GM12878 (cell line): ENCODE data around the gene PTCH2. TPM values are rescaled to one million over a fixed set of nuclear protein-coding genes. Genes with fewer than 3 reads are reported as not detected.

Experiments used
- CHD2 ChIP-seq: IDR thresholded peaks from 2 replicates; pipeline ENCODE4 v1.6.1; 2011; ENCODE audit warnings: low read depth, low read length, improper control_type of control experiment, borderline replicate concordance
- ETV6 ChIP-seq, 2 experiments: fragments of 450-650 bp in 1 of 2; IDR thresholded peaks in 1 of 2; conservative IDR thresholded peaks in 1 of 2; 2 replicates each; pipeline ENCODE4 v1.6.1; 2014; ENCODE audit warnings: antibody characterized with exemption in 1 of 2, borderline replicate concordance in 1 of 2, low read depth in 1 of 2, mild to moderate bottlenecking in 1 of 2, moderate library complexity in 1 of 2
- FOXK2 ChIP-seq: fragments of 450-650 bp; IDR thresholded peaks from 2 replicates; pipeline ENCODE4 v1.6.1; 2017; ENCODE audit warnings: mild to moderate bottlenecking, moderate library complexity
- IKZF2 ChIP-seq, 2 experiments: fragments of 450-650 bp; IDR thresholded peaks; 2 replicates each; pipeline ENCODE4 v1.6.1; 2017; ENCODE audit warnings: mild to moderate bottlenecking in 2 of 2, moderate library complexity in 2 of 2
- MTA3 ChIP-seq: IDR thresholded peaks from 2 replicates; pipeline ENCODE4 v1.6.1; 2012; ENCODE audit warnings: low read length, inconsistent platforms, borderline replicate concordance
- POLR2AphosphoS2 ChIP-seq: IDR thresholded peaks from 2 replicates; pipeline ENCODE4 v1.6.1; 2011; ENCODE audit warnings: low read depth, mild to moderate bottlenecking, low read length, improper control_type of control experiment, moderate library complexity
- RUNX3 ChIP-seq: IDR thresholded peaks from 2 replicates; pipeline ENCODE4 v1.6.1; 2012; ENCODE audit warnings: low read length, inconsistent platforms
- SMAD1 ChIP-seq: fragments of 450-650 bp; IDR thresholded peaks from 2 replicates; pipeline ENCODE4 v1.6.1; 2018; ENCODE audit warnings: mild to moderate bottlenecking, low read depth; ENCODE audit not compliant: partially characterized antibody
- SMAD5 ChIP-seq: IDR thresholded peaks from 2 replicates; pipeline ENCODE4 v1.6.1; 2016; ENCODE audit warnings: antibody characterized with exemption, low read depth
- TARDBP ChIP-seq: IDR thresholded peaks from 2 replicates; pipeline ENCODE4 v1.6.1; 2016; ENCODE audit warnings: borderline replicate concordance
- TCF12 ChIP-seq: IDR thresholded peaks from 2 replicates; pipeline ENCODE4 v1.6.1; 2011; ENCODE audit warnings: low read depth, mild to moderate bottlenecking, low read length
- TCF7 ChIP-seq: IDR thresholded peaks from 2 replicates; pipeline ENCODE4 v1.6.1; 2014; ENCODE audit warnings: antibody characterized with exemption, borderline replicate concordance
- ZNF207 ChIP-seq: fragments of 450-650 bp; IDR thresholded peaks from 2 replicates; pipeline ENCODE4 v1.6.1; 2014; ENCODE audit warnings: antibody characterized with exemption, mild to moderate bottlenecking, borderline replicate concordance
- polyA plus RNA-seq, 11 experiments: library from polyadenylated mRNA; depleted of rRNA in 4 of 11; unstranded in 6 of 11; stranded (reverse) in 5 of 11; fragments of >200 nt; fragmentation: Nextera tagmentation in 4 of 11; fragmentation: Illumina TruSeq in 1 of 11; extraction: Ambion mirVana in 4 of 11; extraction: Trizol in 1 of 11; gene quantifications; 1 replicate in 1 of 11; 2 replicates in 10 of 11; pipeline versions ENCODE4 v1.2.1 to v1.2.3, GENCODE V29; 2011 to 2016; ENCODE audit warnings: inconsistent platforms in 2 of 11, missing spikeins in 2 of 11, low read depth in 1 of 11
- total RNA-seq, 4 experiments: library from RNA; depleted of rRNA in 3 of 4; stranded (reverse); fragments of >200 nt in 3 of 4; fragmentation: Illumina TruSeq in 1 of 4; extraction: Trizol in 1 of 4; gene quantifications; 2 replicates each; pipeline versions ENCODE4 v1.2.1 to v1.2.3, GENCODE V29; 2013 to 2021
- TF ChIP-seq, protein P1 (sequence below): fragments of 450-650 bp; IDR thresholded peaks from 2 replicates; pipeline ENCODE4 v1.6.1; 2017; ENCODE audit warnings: antibody characterized with exemption, mild to moderate bottlenecking, moderate library complexity
- TF ChIP-seq, protein P2 (sequence below): fragments of 450-650 bp; IDR thresholded peaks from 2 replicates; pipeline ENCODE4 v1.6.1; 2017; ENCODE audit warnings: mild to moderate bottlenecking
- TF ChIP-seq, protein P3 (sequence below): fragments of 450-650 bp; formaldehyde crosslinking; IDR thresholded peaks from 2 replicates; pipeline ENCODE4 v1.4.0; 2022; ENCODE audit warnings: mild to moderate bottlenecking, moderate library complexity
- TF ChIP-seq, protein P4 (sequence below): fragments of 450-650 bp; IDR thresholded peaks from 2 replicates; pipeline ENCODE4 v1.6.1; 2017; ENCODE audit warnings: borderline replicate concordance

Gene PTCH2
- total and polyA plus RNA-seq, 10 of the 15 experiments (the other 5 are each of a cell fraction or from before 2014, with no cell fraction given): 0.03 to 8.4 (median 0.10) TPM

DNA sequence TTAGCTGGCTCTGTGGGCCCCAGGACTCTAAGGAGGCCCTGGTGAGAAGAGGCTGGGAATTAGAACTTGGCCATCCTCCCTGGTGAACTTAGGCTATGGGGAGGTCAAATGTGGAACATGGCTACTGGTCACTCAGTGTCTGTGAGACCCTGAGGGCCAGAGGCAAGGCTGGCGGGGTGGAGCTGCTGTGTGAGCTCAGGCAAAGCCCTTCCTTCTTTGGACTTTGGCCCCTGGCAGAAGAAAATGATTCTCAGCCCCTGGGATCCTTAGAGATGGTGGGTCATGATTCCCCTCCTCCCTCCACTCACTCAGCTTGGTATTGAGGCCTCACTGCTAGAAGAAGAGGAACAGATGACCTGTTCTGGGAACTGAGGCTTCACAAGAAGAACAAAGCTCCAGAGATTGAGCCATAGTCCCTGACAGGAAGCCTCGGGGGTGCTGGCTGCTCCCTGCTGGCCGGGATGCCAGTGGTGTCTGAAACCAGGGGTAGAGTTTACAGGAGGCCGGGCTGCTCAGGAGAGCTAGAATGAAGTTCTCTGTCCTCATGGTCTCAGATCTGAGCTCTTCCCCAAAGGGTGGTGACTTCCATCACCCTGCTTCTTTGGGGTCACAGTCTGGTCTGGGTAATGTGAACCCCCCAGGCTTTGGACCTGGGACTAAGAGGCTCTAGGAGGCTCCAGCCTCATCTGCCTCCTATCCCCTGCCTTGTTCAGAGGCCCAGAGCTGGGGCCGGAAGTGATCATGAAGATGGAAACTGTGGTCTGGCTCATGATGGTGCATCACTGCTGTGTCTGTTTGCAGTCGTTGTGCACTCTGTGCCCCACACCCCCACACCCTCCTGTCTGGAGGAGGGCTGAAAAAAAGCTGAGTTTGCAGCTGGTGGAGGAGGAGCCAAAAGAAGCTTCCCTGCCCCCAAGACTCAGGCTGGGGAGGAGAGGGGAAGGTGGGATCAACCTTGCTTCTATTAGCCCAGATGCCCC is 33.8 kb downstream of the PTCH2 start (continued):
- TF ChIP-seq, protein P1, sequence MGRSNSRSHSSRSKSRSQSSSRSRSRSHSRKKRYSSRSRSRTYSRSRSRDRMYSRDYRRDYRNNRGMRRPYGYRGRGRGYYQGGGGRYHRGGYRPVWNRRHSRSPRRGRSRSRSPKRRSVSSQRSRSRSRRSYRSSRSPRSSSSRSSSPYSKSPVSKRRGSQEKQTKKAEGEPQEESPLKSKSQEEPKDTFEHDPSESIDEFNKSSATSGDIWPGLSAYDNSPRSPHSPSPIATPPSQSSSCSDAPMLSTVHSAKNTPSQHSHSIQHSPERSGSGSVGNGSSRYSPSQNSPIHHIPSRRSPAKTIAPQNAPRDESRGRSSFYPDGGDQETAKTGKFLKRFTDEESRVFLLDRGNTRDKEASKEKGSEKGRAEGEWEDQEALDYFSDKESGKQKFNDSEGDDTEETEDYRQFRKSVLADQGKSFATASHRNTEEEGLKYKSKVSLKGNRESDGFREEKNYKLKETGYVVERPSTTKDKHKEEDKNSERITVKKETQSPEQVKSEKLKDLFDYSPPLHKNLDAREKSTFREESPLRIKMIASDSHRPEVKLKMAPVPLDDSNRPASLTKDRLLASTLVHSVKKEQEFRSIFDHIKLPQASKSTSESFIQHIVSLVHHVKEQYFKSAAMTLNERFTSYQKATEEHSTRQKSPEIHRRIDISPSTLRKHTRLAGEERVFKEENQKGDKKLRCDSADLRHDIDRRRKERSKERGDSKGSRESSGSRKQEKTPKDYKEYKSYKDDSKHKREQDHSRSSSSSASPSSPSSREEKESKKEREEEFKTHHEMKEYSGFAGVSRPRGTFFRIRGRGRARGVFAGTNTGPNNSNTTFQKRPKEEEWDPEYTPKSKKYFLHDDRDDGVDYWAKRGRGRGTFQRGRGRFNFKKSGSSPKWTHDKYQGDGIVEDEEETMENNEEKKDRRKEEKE: no peak
- TF ChIP-seq IKZF2 (IDR thresholded peaks at IDR 0.05): peak; percentile 51 to 74
- TF ChIP-seq, protein P2, sequence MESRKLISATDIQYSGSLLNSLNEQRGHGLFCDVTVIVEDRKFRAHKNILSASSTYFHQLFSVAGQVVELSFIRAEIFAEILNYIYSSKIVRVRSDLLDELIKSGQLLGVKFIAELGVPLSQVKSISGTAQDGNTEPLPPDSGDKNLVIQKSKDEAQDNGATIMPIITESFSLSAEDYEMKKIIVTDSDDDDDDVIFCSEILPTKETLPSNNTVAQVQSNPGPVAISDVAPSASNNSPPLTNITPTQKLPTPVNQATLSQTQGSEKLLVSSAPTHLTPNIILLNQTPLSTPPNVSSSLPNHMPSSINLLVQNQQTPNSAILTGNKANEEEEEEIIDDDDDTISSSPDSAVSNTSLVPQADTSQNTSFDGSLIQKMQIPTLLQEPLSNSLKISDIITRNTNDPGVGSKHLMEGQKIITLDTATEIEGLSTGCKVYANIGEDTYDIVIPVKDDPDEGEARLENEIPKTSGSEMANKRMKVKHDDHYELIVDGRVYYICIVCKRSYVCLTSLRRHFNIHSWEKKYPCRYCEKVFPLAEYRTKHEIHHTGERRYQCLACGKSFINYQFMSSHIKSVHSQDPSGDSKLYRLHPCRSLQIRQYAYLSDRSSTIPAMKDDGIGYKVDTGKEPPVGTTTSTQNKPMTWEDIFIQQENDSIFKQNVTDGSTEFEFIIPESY: no peak
- no peak for TF ChIP-seq RUNX3
- TF ChIP-seq FOXK2: no peak
- TF ChIP-seq, protein P3, sequence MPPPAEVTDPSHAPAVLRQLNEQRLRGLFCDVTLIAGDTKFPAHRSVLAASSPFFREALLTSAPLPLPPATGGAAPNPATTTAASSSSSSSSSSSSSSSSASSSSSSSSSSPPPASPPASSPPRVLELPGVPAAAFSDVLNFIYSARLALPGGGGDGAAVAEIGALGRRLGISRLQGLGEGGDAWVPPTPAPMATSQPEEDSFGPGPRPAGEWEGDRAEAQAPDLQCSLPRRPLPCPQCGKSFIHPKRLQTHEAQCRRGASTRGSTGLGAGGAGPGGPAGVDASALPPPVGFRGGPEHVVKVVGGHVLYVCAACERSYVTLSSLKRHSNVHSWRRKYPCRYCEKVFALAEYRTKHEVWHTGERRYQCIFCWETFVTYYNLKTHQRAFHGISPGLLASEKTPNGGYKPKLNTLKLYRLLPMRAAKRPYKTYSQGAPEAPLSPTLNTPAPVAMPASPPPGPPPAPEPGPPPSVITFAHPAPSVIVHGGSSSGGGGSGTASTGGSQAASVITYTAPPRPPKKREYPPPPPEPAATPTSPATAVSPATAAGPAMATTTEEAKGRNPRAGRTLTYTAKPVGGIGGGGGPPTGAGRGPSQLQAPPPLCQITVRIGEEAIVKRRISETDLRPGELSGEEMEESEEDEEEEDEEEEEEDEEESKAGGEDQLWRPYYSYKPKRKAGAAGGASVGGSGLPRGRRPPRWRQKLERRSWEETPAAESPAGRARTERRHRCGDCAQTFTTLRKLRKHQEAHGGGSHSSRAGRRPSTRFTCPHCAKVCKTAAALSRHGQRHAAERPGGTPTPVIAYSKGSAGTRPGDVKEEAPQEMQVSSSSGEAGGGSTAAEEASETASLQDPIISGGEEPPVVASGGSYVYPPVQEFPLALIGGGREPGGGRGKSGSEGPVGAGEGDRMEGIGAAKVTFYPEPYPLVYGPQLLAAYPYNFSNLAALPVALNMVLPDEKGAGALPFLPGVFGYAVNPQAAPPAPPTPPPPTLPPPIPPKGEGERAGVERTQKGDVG (CRISPR knock-in tag): no peak
- TF ChIP-seq SMAD1: no peak
- no peak for TF ChIP-seq MTA3
- peak; percentile 71; the same call in 1 of the 2 replicates for TF ChIP-seq TCF12
- no peak for TF ChIP-seq TARDBP
- no peak for TF ChIP-seq TCF7
- TF ChIP-seq, protein P4, sequence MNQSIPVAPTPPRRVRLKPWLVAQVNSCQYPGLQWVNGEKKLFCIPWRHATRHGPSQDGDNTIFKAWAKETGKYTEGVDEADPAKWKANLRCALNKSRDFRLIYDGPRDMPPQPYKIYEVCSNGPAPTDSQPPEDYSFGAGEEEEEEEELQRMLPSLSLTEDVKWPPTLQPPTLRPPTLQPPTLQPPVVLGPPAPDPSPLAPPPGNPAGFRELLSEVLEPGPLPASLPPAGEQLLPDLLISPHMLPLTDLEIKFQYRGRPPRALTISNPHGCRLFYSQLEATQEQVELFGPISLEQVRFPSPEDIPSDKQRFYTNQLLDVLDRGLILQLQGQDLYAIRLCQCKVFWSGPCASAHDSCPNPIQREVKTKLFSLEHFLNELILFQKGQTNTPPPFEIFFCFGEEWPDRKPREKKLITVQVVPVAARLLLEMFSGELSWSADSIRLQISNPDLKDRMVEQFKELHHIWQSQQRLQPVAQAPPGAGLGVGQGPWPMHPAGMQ: no peak
- TF ChIP-seq CHD2: peak; percentile 64
- peak in 1 of 2 experiments; percentile 71; a peak in 1 of 4 replicates for TF ChIP-seq ETV6 (conservative IDR thresholded peaks at IDR 0.05 in 1 of 2, IDR thresholded peaks at IDR 0.05 in 1 of 2; ENCODE audit: borderline replicate concordance in 1 of 2, low read depth in 1 of 2)
- TF ChIP-seq ZNF207: no peak
- 0 out of 2 replicates have a peak, but pooled peaks have one; percentile 20 for TF ChIP-seq POLR2AphosphoS2
- no peak; the same call in 1 of the 2 replicates for TF ChIP-seq SMAD5
